Calu3 (cell line): ENCODE data around the gene WNT9B. TPM values are rescaled to one million over a fixed set of nuclear protein-coding genes. Genes with fewer than 3 reads are reported as not detected.

ENCODE experiments used
- BruUV-seq: library from RNA; stranded (reverse); fragments of 400-500 nt; replicated peaks from 2 replicates; lab custom pipeline; 2021; lab: Mats Ljungman, UMichigan
- CTCF ChIA-PET: fragments of 300-600 bp; sonication (Branson Sonifier 250); formaldehyde crosslinking; loops from one replicate; lab custom pipeline; 2022; ENCODE audit warnings: antibody characterized with exemption; lab: Charles Lee
- DNase-seq: peaks from one replicate; pipeline ENCODE4 v3.0.0; 2022
- H3K27ac Mint-ChIP-seq: one replicate; pipeline ENCODE4 v1.8.0; 2022; ENCODE audit warnings: mixed read lengths; ENCODE audit not compliant: unreplicated experiment
- H3K27me3 Mint-ChIP-seq: one replicate; pipeline ENCODE4 v1.8.0; 2022; ENCODE audit warnings: mixed read lengths; ENCODE audit not compliant: unreplicated experiment
- H3K36me3 Mint-ChIP-seq: one replicate; pipeline ENCODE4 v1.8.0; 2022; ENCODE audit warnings: mild to moderate bottlenecking, moderate library complexity, mixed read lengths; ENCODE audit not compliant: insufficient read depth, unreplicated experiment
- H3K4me1 Mint-ChIP-seq: one replicate; pipeline ENCODE4 v1.8.0; 2022; ENCODE audit warnings: mild to moderate bottlenecking, low read depth, mixed read lengths; ENCODE audit not compliant: unreplicated experiment
- H3K4me3 Mint-ChIP-seq: one replicate; pipeline ENCODE4 v1.8.0; 2022; ENCODE audit warnings: mild to moderate bottlenecking, low read depth, moderate library complexity, mixed read lengths; ENCODE audit not compliant: unreplicated experiment
- H3K9me3 Mint-ChIP-seq: one replicate; pipeline ENCODE4 v1.8.0; 2022; ENCODE audit warnings: low read depth, mixed read lengths; ENCODE audit not compliant: unreplicated experiment
- CTCF ChIP-seq: fragments of 200-600 bp; IDR thresholded peaks from one replicate; pipeline ENCODE4 v1.8.0; 2022; ENCODE audit warnings: antibody characterized with exemption; ENCODE audit not compliant: unreplicated experiment
- intact Hi-C: fragments of 100-400 bp; cut with micrococcal nuclease; formaldehyde crosslinking; loops from one replicate; pipeline ENCODE4 v1.10.0; 2022; ENCODE audit not compliant: unreplicated experiment
- total RNA-seq: library from RNA; stranded (reverse); gene quantifications from 2 replicates; pipeline ENCODE4 v1.2.3, GENCODE V29; 2022

WNT9B gene
- total RNA-seq, 1 experiment from 2014 or later, result not detected

- CTCF ChIA-PET, result interaction anchor here (0.6 kb wide), 1 partner anchor 20 kb away, joined by 3 read pairs; no protein-coding TSS in a partner anchor
- no peaks in the 10 kb centered on the region for H3K4me1 Mint-ChIP-seq
- no peak overlapping the region for H3K4me3 Mint-ChIP-seq
- intact Hi-C loops, result no loop called here
- H3K27ac Mint-ChIP-seq, result no peak overlapping the region
- DNase-seq, result no peak
- no peaks in the 10 kb centered on the region for H3K9me3 Mint-ChIP-seq
- H3K36me3 Mint-ChIP-seq, result no peaks in the 10 kb centered on the region
- TF ChIP-seq CTCF, result no peak
- BruUV-seq, result no TSS peak
- peaks cover 69% of the 10 kb centered on the region for H3K27me3 Mint-ChIP-seq
Observed at GRCh38 chr17:46862949-46863348, 11.6 kb downstream of the WNT9B start.

- no peak overlapping the region for H3K4me3 Mint-ChIP-seq
- H3K27me3 Mint-ChIP-seq, result peaks cover 69% of the 10 kb centered on the region
- no TSS peak for BruUV-seq
- CTCF ChIA-PET, result interaction anchor here (0.6 kb wide), 1 partner anchor 20 kb away, joined by 3 read pairs; no protein-coding TSS in a partner anchor
- DNase-seq, result no peak
- H3K9me3 Mint-ChIP-seq, result no peaks in the 10 kb centered on the region
- intact Hi-C loops, result no loop called here
- no peak overlapping the region for H3K27ac Mint-ChIP-seq
- H3K36me3 Mint-ChIP-seq, result no peaks in the 10 kb centered on the region
- H3K4me1 Mint-ChIP-seq, result no peaks in the 10 kb centered on the region
- TF ChIP-seq CTCF, result no peak
Observed at GRCh38 chr17:46863383-46864121, 12.2 kb downstream of the WNT9B start.

DNA sequence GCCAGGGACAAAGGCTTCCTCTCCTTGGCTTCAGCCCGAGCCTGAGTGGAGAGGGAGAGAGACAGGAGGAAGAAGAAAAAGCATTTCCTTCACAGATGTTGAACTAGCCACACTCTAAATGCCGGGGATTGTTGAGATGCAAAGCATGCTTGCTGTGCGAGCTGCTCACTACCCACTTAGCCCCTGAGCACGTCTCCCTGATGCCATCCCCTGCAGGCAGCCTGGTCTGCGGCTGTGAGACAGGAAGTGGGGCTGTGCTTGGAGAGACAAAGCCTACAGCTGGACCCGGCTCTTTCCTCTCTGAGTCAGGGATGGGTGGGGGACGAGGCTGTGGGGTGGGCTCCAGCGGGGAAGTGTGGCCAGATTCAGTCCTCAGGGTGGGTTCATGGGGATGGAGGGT lies 13.7 kb downstream of the WNT9B start:
- H3K4me3 Mint-ChIP-seq, result no peak overlapping the region
- H3K4me1 Mint-ChIP-seq, result no peaks in the 10 kb centered on the region
- no TSS peak for BruUV-seq
- CTCF ChIA-PET, result no interaction called here
- no peaks in the 10 kb centered on the region for H3K9me3 Mint-ChIP-seq
- H3K36me3 Mint-ChIP-seq, result no peaks in the 10 kb centered on the region
- H3K27me3 Mint-ChIP-seq, result peaks cover 69% of the 10 kb centered on the region
- intact Hi-C loops, result no loop called here
- TF ChIP-seq CTCF, result no peak
- no peak for DNase-seq
- no peak overlapping the region for H3K27ac Mint-ChIP-seq

DNA sequence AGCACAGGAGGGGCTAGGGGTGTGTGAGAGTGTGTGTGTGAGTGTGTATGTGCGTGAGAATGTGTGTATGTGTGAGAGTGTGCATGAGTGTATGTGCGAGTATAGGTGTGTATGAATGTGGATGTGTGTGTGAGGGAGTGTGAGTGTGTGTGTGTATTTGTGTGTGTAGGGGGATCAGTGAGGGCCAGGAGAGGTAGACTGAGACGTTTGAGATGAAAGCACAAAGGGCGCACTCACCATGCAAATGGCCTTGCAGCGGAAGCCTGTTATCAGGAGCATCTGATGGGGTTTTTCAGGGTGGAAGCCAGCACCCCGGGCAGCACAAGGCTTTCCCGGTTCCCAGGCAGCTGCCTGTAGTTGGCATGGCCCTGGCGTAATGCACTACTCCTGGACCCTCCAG lies 14.9 kb downstream of the WNT9B start:
- H3K9me3 Mint-ChIP-seq, result no peaks in the 10 kb centered on the region
- CTCF ChIA-PET, result interaction anchor here (1.6 kb wide), 1 partner anchor 11 kb away, joined by 4 read pairs; no protein-coding TSS in a partner anchor
- no peak overlapping the region for H3K27ac Mint-ChIP-seq
- TF ChIP-seq CTCF, result no peak
- no TSS peak for BruUV-seq
- H3K27me3 Mint-ChIP-seq, result peaks cover 65% of the 10 kb centered on the region
- H3K36me3 Mint-ChIP-seq, result no peaks in the 10 kb centered on the region
- intact Hi-C loops, result no loop called here
- H3K4me3 Mint-ChIP-seq, result no peak overlapping the region
- no peak for DNase-seq
- H3K4me1 Mint-ChIP-seq, result no peaks in the 10 kb centered on the region
